Activated CD4-positive, alpha-beta T cell treated with anti-CD3 and anti-CD28 coated beads, Interleukin-10, Interleukin-2, amounts not matched to agents 100 ng/mL and 50 ng/mL, durations not matched to agents 16 hours and 8 hours (primary cell): ENCODE results near the gene BCL2.

Experiments
- DNase-seq: peaks from one replicate; pipeline ENCODE4 v3.0.0-alpha.2; 2020

The BCL2 gene

DNA sequence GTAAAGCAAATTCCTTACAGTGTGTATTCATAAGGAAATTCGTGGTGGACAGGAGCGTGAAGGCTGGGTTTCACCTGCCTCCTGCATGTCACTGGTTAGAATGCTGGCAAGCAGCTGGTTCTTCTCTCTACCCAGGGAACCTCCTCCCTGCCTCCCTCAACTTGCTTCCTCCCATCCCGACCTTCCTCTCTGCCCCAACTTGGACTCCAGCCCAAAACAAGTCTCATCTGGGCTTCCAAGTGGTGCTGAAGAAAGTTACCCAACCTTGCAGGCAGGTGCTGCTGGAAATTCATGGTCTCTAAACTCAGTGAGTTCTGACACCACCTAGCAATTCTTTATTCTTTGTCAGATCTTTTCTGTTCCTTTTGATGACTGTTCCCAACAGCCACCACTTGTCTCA, 184.5 kb downstream of the BCL2 start:
- no peak for DNase-seq

DNA sequence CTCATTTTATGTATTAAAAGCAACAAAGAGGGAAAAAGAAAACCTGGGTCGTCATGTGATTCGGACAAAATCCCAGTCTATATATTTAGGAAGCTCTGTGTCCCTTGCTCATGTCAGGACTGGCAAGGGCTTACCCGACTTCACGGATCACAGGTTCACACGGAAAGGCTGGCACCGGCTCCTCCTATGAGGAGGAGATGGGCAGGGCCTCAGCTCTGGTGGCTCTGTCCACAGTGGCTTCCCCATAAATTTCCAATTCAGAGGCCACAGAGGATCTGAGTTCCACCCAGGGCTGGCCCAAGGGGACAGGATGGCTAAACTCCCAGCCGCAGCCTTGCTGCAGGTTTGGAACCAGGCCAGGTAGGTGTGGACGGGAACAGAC, 186.8 kb downstream of the BCL2 start:
- no peak for DNase-seq

DNA sequence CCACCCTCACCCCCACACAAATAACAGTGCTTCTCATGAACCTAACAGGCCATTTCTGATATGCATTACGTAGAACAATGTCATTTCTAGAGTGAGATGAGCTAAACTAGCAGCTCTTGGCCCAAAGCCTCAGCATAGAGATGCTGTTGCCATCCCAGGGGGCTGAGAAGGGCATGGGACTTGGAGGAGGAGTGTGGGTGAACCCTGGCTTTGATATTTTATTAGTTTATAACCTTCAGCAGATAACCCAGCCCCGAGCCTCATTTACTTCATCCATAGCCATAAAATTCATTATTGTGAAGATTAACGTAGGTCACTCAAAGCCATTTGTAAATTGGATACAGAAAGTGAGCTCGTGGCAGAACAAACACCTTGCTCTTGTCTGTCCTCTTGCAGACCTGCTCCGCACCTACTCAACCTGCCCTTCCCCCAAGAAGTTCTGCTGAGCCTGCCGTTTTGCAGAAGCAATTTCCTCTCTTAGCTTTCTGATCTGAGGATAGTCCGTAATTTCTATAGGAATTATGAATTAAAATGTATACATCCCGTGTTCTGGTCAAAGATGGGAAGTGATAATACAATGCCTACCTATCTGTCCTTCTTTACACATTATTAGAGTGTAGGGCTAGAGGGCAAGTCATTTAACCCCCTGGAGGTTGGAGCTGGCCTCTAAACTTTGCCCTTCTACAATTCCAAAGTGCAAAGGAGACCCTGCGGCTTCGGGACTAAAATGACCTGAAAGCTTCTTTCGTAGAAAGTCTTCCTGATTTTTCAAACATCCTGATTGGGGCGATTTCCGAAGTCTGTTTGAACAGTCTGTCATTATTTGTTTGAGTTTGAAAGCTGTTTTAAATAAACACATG, 187.4 kb downstream of the BCL2 start:
- no peak for DNase-seq

DNA sequence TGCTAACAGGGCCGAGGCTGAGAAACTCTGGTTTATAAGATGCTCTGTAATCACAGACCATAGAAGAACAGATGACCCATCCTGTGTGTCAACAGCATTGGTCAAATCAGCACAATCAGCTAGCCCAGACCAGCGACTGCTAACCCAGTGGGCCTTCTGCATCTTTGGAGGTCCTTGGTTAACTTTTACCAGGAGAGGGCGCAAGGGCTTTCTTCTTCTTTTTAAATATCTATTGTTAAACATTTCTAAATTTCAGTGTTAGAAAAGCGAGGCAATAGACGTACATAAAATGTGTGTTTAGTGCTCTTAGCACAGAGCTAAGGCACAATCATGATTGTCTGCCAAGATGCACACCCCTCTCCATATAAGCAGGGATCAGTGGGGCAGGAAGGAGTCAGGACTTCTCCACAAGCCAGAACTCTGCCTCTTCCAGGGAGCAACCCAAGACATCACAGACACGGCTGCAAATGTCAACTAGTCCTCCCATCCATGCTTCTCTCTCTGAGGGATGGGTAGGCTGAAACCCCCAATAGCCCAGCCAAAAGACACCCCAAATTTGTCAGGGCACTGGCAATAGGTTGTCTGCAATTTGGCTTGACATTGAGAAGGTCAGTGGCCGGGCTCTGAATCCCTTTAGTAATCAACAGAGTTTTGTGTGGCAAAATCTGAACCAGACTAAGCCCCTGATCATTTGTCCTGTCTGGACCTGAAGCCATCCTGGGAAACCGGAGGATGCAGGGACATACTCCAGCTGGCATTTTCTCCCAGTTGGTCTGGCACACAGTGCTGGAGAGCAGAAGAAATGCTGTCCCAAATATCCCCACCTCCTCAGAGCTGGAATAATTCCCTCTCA, 188.2 kb downstream of the BCL2 start:
- DNase-seq = peak; percentile 70

DNA sequence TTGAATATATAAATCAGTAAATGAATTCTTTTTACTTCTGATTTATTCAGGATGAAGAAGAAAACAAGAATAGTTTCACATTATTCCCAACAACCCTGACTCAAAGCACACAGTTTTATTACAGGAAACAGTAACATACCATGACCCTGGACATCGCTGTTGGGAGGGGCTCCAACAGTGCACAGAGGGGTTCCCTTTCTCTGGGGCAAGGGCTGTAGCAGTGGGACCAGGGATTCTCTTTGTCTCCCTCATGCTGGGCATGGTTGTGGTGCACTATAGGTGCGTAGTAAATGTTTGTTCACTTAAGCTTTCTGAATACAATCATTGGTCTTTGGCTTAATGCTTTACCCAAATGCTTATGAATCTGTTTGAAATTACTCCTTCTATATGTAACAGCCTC, 189.4 kb downstream of the BCL2 start:
- no peak for DNase-seq

DNA sequence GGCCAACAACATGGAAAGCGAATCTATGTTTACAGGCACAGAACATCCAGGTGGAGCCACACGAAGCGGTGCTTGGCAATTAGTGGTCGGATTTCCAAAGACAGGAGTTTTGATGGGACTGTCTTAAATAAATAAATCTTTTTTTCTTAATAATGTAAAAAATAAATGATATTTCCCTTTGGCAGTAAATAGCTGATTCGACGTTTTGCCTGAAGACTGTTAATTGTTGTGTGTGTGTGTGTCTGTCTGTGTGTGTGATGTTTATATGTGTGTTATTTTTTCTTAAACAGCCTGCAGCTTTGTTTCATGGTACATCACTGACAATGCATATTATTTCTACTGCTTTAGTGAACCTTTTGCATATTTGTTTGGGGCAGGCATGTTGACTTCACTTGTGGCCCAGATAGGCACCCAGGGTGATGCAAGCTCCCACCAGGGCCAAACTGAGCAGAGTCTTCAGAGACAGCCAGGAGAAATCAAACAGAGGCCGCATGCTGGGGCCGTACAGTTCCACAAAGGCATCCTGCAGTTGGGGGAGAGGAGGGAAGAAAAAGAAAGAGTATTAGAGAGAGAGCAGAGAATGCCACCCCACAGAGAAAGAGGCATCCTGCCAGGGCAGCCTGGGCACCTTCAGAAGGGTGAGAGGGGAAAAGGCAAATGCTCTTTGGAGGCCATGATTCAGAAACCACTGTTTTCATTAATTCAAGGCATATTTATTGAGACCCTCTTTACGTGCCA, 191.2 kb downstream of the BCL2 start:
- DNase-seq = no peak

DNA sequence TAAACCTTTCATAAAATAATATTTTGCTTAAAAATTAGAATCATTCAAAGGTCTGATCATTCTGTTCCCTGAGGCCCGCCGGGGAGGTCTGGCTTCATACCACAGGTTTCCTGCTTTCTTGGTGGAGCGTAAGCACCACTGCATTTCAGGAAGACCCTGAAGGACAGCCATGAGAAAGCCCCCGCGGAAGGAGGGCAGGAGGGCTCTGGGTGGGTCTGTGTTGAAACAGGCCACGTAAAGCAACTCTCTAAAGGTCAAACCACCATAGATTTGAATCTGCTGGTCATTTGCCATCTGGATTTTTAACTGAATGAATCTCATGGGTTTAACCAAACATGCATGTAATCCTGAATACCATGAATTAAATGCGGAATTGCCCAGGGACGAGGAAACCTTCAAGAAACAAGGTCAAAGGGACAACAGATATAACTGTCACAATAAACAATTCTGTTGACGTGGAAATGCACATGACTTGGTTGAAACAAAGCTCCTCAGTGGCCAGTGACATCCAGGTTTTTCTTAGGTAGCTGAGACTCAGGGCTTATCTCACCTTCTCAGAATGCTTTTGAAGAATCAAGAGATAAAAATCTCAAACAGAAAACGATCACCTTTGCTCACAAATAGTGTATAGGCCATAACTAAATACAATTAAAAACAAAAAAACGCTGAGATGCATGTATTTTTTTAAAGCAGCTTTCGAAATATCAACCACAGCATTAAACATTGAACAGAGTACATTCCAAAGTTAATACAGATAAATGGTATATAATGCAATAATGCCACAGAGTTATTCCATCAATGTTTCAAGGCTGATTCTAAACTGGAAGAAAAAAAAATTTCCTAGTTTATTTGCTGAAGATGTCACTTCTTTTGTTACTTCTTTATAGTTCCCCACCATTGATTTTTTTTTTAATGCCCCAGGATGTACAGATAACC, 193.2 kb downstream of the BCL2 start:
- no peak for DNase-seq

DNA sequence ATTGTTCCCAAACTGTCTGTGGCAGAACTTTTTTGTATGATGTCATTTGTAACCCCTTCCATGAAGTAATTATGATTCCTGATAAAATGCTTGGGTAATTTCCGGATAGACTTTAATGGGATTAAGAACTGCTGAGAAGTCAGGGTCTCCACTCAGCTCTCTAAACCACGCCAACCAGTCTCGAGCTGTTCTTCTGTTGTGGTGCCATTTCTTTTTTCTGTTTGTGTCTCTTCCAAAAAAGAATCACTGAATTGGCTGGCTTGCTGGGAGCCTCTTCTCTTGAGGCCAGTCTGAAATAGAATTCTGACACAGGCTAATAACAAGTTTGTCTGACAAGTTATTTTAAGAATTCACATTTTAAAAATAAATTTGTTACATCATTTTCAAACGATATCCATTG, 198.9 kb downstream of the BCL2 start:
- DNase-seq = no peak

DNA sequence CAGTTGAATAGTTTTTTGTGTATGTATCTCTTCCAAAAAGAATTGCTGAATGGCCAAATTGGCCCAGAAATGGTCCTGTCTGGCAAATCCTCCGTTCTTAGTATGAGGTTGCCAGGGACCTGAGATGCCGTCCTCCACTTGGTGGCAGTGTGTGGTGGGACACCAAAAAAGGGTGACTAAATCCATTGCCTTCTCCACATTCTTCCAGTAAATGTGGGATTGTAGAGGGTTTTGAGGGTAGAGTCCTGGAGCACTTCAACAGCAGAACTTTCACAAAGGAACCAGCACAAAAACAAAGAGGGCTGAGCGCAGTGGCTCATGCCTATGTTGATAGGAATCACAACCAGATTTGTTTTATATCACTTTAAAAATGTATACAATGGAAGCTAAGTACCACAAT, 199.9 kb downstream of the BCL2 start:
- peak; percentile 34 for DNase-seq

DNA sequence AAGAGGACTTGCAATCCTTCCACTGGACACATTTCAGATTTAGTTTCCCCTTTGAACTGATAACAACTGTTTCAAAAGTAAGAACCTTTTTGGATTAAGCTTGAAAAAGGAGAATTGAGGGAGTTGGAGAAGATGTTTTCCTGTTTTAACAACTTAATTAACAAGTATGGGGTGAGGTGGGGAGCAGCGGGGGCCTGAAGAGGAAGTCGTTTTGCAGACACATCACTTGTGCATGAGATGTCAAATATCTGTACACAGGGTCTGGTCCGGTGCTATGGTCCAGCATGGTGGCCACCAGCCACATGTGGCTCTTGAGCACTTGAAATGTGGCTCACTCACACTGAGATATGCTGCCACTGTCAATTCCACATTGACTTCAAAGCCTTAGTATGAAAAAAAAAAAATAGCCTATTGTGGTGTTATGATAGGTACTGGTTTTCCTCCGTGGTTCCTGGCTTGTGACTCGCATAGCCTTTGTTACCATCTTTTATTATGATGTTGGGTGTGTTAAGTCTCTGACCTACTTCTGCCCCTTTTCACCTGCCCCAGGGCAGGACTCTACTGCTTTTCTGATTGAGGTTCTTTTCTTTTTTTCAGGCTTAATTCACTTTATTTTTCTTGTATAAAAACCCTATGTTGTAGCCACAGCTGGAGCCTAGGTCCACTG, 205.5 kb downstream of the BCL2 start:
- no peak for DNase-seq

DNA sequence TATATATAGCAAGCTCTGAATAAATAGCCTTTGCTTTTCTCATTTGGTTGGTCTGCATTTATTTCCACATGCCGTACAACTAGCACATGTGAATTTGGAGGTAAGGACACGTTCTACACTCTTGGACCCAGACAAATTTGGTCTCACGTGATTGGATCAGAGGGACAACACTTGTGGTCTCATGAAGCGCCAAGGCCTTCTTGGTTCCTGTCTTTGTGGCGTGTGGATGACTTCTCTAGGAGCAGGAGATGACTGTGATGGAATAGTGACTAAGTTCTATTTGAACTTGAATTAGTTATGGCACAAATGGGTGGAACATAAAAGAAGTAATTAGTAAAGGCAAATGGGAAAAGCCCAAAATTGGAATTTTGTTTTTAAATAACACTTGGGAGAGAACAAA, 206.9 kb downstream of the BCL2 start:
- no peak for DNase-seq

DNA sequence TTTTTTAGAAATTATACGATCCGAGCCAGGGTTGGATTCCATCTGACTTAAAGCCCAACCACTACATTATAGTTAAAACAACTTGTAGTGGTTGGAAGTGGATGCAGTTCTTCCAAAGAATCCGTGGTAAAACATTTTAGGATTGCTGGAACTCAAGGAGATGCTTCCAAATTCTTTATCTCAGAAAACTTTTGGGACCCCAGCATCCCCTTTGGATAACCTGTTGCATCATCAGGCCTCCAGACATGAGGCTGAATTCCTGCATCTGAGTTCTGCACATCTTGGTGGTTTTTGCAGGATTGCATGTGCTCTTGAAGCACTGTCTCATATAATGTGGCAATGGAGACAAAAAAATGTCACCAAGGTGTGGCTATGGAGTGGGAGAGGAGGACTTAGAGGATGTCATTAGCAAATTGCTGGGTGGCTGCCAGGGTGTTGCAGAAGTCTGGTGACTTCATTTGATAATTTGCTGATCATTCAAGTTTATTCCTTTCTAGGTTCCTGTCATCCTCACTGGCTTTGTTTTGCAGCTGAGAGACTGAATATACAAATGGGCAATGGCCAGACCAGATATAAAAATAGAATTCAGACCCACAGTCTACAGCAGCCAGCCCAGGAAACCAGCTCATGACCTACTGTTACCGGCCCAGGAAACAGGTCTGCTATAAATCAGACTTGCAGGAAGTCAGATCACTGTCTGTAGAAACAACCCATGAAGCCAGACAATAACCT, 207.7 kb downstream of the BCL2 start:
- no peak for DNase-seq

DNA sequence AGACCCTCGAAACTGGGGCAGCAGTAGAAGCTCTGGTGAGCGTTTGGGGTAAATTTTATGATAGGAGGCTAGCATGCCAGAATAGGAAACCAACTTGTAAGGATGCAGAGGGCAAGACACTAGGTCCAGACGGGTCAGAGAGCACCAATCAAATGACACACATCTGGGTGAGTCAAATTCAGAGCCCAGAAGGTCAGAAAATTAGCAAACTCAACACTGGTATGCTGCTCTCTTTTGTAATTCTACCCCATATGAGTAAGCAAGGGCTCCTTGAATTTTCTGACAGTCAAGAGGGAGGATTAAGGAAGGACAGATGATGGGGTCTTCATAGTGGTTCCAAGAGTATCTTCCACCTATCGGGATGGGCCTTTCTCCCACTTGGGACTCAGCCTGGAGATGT, 209.8 kb downstream of the BCL2 start:
- DNase-seq = peak; percentile 69

DNA sequence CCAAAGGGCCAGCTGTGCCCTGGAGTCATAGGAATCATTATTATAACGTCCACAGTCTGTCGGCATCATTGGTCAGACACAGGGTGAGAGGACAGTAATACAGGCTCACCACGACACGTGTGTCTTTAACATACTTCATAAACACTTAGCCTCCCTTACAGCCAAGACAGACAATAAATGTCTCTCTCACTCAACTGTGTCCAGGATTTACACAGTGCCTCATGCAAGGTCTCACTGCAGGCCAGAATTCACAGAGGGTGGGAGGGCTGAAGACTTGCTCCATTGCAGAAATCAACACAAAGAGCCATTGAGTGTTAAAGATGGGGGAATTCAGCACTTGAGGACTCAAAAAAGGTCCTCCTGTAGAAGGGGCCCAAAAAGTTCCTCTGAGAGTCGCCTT, 210.5 kb downstream of the BCL2 start:
- no peak for DNase-seq

DNA sequence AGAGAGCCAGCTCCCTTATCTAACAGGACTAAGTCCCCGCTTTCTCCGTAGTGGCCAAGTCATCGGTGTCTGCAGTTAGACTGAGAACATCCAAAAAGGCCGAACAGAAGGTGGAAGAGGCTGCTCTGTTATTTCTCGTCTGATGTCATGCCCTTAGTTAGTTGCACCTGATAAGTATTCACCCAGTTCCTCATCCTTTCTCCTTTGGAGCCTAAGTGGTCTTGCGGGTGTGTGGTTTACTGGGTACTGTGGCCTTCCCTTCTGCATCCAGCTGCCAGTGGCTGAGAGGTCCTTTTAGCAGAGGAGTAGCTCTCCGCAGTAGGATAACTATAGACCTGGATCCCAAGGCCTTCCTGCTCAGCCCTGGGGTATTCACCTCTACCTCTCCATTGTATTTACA, 211.6 kb downstream of the BCL2 start:
- no peak for DNase-seq

DNA sequence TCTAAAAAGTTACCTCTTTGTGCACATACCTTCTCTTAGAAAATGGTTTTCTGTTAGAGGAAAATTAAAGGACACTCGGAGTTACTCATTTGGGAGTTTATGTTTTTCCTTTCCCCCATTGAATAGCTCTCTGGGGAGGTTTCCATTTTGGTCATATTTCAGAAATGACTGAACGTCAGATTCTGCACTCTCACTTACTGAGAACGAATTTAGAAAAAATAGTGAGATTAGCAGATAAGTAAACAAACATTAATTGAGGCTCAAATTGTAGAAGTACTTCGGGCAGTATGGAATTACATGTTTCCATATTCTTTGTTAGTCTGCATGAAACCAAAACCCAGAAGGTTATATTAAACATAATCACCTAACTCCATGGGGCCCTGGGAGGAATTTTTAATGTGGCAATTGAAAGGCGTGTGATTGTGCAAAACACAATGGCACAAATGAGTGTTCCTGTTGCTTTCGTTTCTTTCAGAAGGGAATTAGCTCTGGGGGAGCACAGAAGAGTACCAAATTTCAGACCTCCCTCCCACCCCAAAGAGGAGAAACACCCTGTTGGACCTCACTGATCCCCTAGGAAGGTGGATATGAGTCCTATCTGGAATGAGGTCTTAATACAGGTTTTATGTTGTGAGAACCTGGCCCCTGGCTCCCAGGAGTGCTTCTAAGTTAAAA, 212.3 kb downstream of the BCL2 start:
- peak; percentile 83 for DNase-seq

DNA sequence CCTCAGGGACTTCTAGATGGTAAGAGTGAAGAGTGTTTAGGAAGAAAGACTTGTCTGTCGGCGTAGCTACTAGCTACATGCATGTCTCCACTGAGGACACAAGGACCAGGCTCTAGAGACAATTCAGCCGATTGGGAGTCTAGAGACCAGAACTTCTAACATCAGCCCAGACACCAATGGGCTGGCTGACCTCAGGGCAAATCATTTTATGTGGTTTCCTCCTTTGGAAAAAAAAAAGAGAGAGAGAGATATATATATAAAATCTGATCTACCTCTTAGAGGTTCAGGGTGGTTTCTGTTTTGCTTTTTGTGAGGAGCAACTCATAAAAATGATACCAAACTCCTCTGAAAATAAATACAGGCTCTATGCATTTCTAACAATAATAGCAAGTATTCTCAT, 212.8 kb downstream of the BCL2 start:
- peak; percentile 53 for DNase-seq

DNA sequence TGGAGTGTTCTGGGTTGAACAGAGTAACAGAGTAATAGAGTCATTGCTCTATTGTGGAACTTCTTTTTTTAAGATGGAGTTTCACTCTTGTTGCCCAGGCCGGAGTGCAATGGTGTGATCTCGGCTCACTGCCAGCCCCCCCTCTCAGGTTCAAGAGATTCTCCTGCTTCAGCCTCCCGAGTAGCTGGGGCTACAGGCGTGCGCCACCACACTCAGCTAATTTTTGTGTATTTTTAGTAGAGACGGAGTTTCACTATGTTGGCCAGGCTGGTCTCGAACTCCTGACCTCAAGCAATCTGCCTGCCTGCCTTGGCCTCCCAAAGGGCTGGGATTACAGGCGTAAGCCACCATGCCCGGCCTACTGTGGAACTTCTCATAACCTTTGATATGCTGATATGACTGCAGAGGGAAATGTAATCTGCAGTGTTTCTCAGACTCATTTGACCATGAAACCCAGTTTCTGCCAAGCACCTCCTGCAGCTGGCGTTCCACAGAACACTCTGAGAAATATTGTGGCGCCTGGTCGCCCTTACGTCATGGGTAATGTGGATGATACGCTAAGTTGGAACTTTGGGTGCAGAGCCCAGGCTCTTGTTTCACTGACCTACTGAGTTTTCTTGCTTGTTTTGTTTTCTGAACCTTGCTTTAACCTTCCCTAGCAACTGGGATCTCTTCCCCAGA, 213.8 kb downstream of the BCL2 start:
- no peak for DNase-seq

DNA sequence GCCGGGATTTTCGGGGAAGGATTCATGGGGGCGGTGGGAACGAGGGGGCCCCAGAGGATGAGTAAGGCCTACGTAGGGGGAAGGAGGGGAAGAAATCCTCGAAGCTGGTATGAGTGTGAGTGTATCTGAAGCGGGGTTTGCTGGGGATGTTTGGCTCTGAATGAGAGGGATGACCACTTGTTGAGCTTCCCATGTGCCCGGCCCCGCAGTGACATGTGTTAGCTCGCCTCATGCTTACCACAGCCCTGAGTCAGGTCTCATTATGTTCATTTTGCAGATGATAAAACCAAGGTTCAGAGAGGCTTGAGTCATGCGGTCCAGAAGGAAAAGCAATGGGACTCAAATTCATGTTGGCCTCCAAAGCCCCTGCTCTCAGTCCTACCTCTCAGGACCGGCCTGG, 214.7 kb downstream of the BCL2 start:
- DNase-seq = no peak
